Medulla oblongata (tissue), 1 donor: ENCODE measurements around the gene TOP2B.

Experiments used
- DNase-seq: peaks from one replicate; pipeline ENCODE4 v3.0.0-alpha.2; 2015; ENCODE audit errors: extremely low spot score

The TOP2B gene

DNA sequence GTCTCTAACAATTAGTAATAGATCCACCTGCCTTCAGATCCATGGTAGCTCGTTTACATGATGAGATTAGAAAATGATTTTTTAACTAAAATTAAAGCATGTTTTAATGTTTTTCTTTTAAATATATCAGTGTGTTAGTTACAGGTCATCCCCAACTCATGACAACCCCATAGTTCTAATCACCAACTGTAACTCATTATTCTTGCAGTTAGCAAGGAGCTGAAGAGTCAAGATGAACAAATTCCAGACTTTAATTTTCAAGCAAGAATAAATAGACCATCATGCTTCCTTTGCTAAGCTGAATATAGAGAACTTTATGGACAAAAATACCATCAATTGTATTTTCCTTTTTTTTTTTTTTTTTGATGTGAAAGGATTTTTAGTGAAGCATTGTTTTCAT is 101.1 kb downstream of the TOP2B start:
- DNase-seq, result no peak

DNA sequence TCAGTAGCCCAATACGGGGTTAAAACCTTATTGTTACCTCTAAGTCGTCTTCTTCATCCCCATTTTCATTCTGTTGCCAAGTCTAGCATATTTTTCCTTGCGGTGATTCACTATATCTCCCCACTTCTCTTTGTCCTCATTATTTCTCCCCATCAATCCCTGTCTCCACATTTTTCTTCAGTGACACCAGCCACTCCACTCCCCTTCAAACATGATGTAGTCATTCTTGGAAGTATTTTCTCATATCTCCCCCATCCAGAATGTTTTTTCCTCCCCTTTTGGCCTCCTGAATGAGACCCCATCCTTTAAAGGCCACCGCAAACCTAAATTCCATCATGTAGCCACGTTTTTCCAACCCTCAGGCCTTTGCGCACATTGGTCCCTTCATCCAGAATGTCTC is 105.9 kb downstream of the TOP2B start:
- DNase-seq, result no peak

DNA sequence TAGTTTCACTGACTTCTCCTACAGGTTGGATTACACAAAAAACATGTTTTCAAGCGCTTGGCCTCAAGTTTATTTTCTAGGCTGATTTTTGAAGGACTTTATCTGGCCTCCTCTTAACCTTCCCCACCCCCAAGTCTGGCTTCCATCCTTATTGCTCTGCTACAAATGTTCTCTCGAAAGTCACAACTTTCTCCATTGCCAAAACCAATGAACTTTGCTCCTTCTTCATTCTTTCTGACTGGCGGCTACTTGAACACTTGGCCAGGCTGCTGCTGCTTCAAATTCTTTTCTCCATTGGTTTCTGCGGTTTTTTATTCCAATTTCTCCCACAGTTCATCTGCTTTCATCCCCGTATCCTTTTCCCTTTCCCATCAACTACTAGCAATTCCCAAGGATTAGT is 106.6 kb downstream of the TOP2B start:
- peak; percentile 44 for DNase-seq

- no peak for DNase-seq
Measured at GRCh38 chr3:25557694-25558093, 107.0 kb downstream of the TOP2B start.

- no peak for DNase-seq
Measured at GRCh38 chr3:25556447-25556846, 108.3 kb downstream of the TOP2B start.

- no peak for DNase-seq
Measured at GRCh38 chr3:25555695-25556437, 108.8 kb downstream of the TOP2B start.

DNA sequence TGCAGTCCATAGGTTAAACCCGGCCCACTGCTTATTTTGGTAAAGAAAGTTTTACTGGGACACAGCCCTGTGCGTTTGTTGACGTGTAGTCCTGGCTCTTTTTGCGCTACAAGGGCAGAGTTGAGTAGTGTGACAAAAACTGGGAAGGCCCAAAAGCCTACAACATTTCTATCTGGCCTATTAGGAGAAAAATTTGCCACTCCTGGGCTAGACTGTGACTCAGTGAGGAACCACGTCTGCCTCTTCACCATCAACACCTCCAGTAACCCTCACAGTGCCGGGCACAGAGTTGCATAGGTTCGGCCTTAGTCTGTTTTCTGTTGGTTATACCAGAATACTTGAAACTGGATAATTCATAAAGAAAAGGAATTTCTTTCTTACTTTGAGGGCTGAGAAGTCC is 110.3 kb downstream of the TOP2B start:
- no peak for DNase-seq

DNA sequence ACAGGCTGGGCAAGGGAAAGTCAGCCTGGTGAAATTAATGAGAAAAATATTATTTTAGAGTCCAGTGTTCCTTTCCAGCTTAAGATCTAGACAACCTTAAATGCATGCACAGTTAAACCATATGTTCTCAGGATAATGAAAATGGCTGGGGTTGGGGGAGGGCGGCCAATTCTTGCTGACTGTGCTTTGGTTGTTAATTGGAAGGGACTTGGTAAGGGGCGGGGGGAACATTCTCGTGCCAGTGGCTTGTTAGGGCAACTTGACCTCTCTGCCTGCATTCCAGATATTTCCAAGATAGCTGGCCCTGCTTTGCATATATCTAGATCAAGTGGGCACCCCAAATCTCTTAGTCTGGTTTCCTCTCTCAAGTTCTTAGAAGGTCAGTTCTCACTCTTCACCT is 112.5 kb downstream of the TOP2B start:
- no peak for DNase-seq

GRCh38 chr3:25548836-25549235 is 115.9 kb downstream of the TOP2B start:
- DNase-seq, result no peak

DNA sequence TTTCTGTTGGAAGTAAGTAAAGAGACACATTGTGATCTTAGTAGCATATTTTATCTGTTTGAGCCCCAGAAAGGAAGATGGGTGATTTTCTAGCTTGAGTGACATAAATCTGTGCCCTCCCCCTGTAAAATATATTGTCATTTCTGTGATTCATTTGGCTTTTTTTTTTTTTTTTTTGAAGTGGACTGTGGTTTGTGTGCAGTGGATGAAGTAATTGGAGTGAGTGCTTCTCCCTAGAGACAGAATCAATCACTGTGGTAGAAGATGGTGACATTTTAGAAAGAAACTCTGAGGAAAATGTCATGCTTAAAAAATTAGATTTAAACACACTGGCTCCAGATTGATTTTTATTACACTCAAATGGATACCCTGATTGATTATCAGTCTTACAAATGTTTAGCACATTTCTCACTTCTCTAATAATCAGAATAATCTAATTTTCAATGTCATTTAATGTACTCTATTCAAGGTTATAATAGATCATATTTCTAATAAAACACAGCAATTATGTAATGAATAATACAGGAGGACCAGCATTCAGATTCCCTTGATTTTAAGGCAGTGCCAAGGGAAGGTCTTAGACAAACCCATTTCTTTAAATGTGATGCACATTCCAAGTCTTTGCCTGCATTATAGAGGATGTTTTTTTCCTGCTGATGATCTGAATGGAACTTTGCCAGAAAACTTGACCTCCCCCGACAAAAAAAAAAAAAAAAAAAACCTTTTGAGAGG is 116.6 kb downstream of the TOP2B start:
- DNase-seq, result no peak
